HepG2 (cell line): ENCODE results near the gene ESF1.

Experiments used
- CREM ChIP-seq, 2 experiments: sonication (generic) in 1 of 2; formaldehyde crosslinking in 1 of 2; IDR thresholded peaks; 2 replicates each; pipeline versions ENCODE4 v1.4.0 to v1.6.1; 2016 to 2020; ENCODE audit warnings: antibody characterized with exemption in 1 of 2, mild to moderate bottlenecking in 1 of 2, missing genetic modification reagents in 1 of 2
- FIP1L1 ChIP-seq: fragments of 200-400 bp; formaldehyde crosslinking; IDR thresholded peaks from 2 replicates; pipeline ENCODE4 v1.6.1; 2018; ENCODE audit warnings: low read depth, mild to moderate bottlenecking, low read length, moderate library complexity, borderline replicate concordance; ENCODE audit not compliant: insufficient read depth
- MYC ChIP-seq: sonication (generic); formaldehyde crosslinking; IDR thresholded peaks from 2 replicates; pipeline ENCODE4 v1.9.0; 2021; ENCODE audit warnings: missing genetic modification reagents, borderline replicate concordance
- PAWR ChIP-seq: sonication (generic); formaldehyde crosslinking; IDR thresholded peaks from 2 replicates; pipeline ENCODE4 v1.4.0; 2020; ENCODE audit warnings: missing genetic modification reagents, mild to moderate bottlenecking, borderline replicate concordance
- POLR2A ChIP-seq, 2 experiments: IDR thresholded peaks; 2 replicates each; pipeline ENCODE4 v1.6.1; 2011; ENCODE audit warnings: low read depth in 2 of 2, low read length in 2 of 2, mild to moderate bottlenecking in 1 of 2, moderate library complexity in 1 of 2; ENCODE audit not compliant: insufficient read depth in 1 of 2
- ZBTB1 ChIP-seq: sonication (generic); formaldehyde crosslinking; IDR thresholded peaks from 2 replicates; pipeline ENCODE4 v1.4.0; 2020; ENCODE audit warnings: missing genetic modification reagents, borderline replicate concordance
- ZHX1 ChIP-seq: sonication (generic); formaldehyde crosslinking; IDR thresholded peaks from 2 replicates; pipeline ENCODE4 v1.8.1; 2022; ENCODE audit warnings: low read depth, mild to moderate bottlenecking, missing genetic modification reagents
- ZNF207 ChIP-seq: fragments of 450-650 bp; IDR thresholded peaks from 2 replicates; pipeline ENCODE4 v1.6.1; 2016; ENCODE audit warnings: antibody characterized with exemption, borderline replicate concordance
- ZNF441 ChIP-seq: sonication (generic); formaldehyde crosslinking; IDR thresholded peaks from 2 replicates; pipeline ENCODE4 v1.7.0; 2021; ENCODE audit warnings: missing genetic modification reagents, borderline replicate concordance

GRCh38 chr20:13723011-13723410 lies 61.7 kb downstream of the ESF1 start:
- TF ChIP-seq FIP1L1: no peak
- TF ChIP-seq CREM (IDR thresholded peaks at IDR 0.05): no peak
- TF ChIP-seq CREM (CRISPR knock-in tag; IDR thresholded peaks at IDR 0.05): no peak
- TF ChIP-seq ZBTB1 (CRISPR knock-in tag): no peak
- TF ChIP-seq ZNF441 (CRISPR knock-in tag): no peak
- TF ChIP-seq MYC (CRISPR knock-in tag): no peak
- TF ChIP-seq ZHX1: no peak
- no peak for TF ChIP-seq ZNF207
- TF ChIP-seq POLR2A (IDR thresholded peaks at IDR 0.05; ENCODE audit: insufficient read depth in 1 of 2, low read depth in 2 of 2, low read length in 2 of 2): no peak
- no peak for TF ChIP-seq PAWR (CRISPR knock-in tag)
